D721Med (cell line): ENCODE results near the gene CUZD1.
"Not testable (repeated sequence)": the region's sequence is repeated elsewhere in the genome, so short reads cannot be mapped to it uniquely, and the experiment has no call there.

Experiments used
- DNase-seq: peaks from one replicate; pipeline ENCODE4 v3.0.0; 2011; ENCODE audit warnings: low spot score; ENCODE audit not compliant: insufficient read length
- FAIRE-seq: peaks from 2 replicates; lab custom pipeline; 2011; peaks lifted over from hg19 to GRCh38; lab: Jason Lieb, UNC
- CTCF ChIP-seq: IDR thresholded peaks from 2 replicates; pipeline ENCODE4 v1.5.1; 2012; ENCODE audit warnings: mild to moderate bottlenecking, control low read depth; ENCODE audit not compliant: insufficient read depth; ENCODE audit errors: missing control alignments

The CUZD1 gene

GRCh38 chr10:122863216-122864193 lies 17.8 kb upstream of the CUZD1 start:
- FAIRE-seq, result no peak
- DNase-seq, result no peak
- TF ChIP-seq CTCF, result no peak

GRCh38 chr10:122861711-122862161 lies 16.1 kb upstream of the CUZD1 start:
- DNase-seq, result no peak
- FAIRE-seq, result no peak
- TF ChIP-seq CTCF, result no peak

- TF ChIP-seq CTCF, result no peak
- DNase-seq (no peak), FAIRE-seq (no peak)
Measured at GRCh38 chr10:122859527-122859926, 13.9 kb upstream of the CUZD1 start.

GRCh38 chr10:122858042-122858441 lies 12.4 kb upstream of the CUZD1 start:
- FAIRE-seq, DNase-seq: not testable (repeated sequence)

GRCh38 chr10:122856902-122857301 lies 11.2 kb upstream of the CUZD1 start:
- FAIRE-seq (no peak), DNase-seq (no peak)
- no peak for TF ChIP-seq CTCF

- no peak for TF ChIP-seq CTCF
- FAIRE-seq, result no peak
- DNase-seq, result no peak
Measured at GRCh38 chr10:122855745-122856144, 10.1 kb upstream of the CUZD1 start.

GRCh38 chr10:122854648-122855047 lies 9.0 kb upstream of the CUZD1 start:
- DNase-seq (no peak), FAIRE-seq (no peak)
- TF ChIP-seq CTCF, result no peak
